Liver (tissue), 9 donors: ENCODE measurements around the gene ADK. TPM values are rescaled to one million over a fixed set of nuclear protein-coding genes. Genes with fewer than 3 reads are reported as not detected.

ENCODE experiments used
- DNase-seq: peaks from one replicate; pipeline ENCODE4 v3.0.0-alpha.2; 2017; ENCODE audit warnings: low spot score
- H3K27ac ChIP-seq, 2 donors: one replicate each; pipeline ENCODE4 v1.7.0; 2013; ENCODE audit warnings: inconsistent platforms in 2 of 2, low read length in 2 of 2, control low read depth in 1 of 2, low read depth in 1 of 2, mild to moderate bottlenecking in 1 of 2
- H3K27me3 ChIP-seq, 4 donors: one replicate each; pipeline versions ENCODE4 v1.6.1 to v1.7.0; 2013; ENCODE audit warnings: low read length in 3 of 4, inconsistent platforms in 1 of 4, mild to moderate bottlenecking in 1 of 4, moderate library complexity in 1 of 4; ENCODE audit not compliant: control insufficient read depth in 4 of 4, insufficient read depth in 4 of 4
- H3K36me3 ChIP-seq, 4 donors: one replicate each; pipeline versions ENCODE4 v1.6.1 to v1.7.0; 2013; ENCODE audit warnings: low read length in 3 of 4, mild to moderate bottlenecking in 3 of 4, low read depth in 1 of 4, moderate library complexity in 1 of 4; ENCODE audit not compliant: control insufficient read depth in 4 of 4, insufficient read depth in 3 of 4
- H3K4me1 ChIP-seq, 4 donors: one replicate each; pipeline versions ENCODE4 v1.6.1 to v1.7.0; 2013; ENCODE audit warnings: low read length in 3 of 4, mild to moderate bottlenecking in 3 of 4, moderate library complexity in 1 of 4; ENCODE audit not compliant: control insufficient read depth in 4 of 4, insufficient read depth in 4 of 4
- H3K4me3 ChIP-seq, 3 donors: one replicate each; pipeline versions ENCODE4 v1.6.1 to v1.7.0; 2013; ENCODE audit warnings: low read length in 3 of 3, control low read depth in 1 of 3, low read depth in 1 of 3, mild to moderate bottlenecking in 1 of 3
- H3K9ac ChIP-seq, 2 donors: one replicate each; pipeline ENCODE4 v1.7.0; 2013; ENCODE audit warnings: low read length in 2 of 2, mild to moderate bottlenecking in 2 of 2, moderate library complexity in 2 of 2, control low read depth in 1 of 2, low read depth in 1 of 2
- H3K9me3 ChIP-seq, 4 donors: one replicate each; pipeline versions ENCODE4 v1.6.1 to v1.7.0; 2013; ENCODE audit warnings: low read length in 3 of 4; ENCODE audit not compliant: control insufficient read depth in 4 of 4
- EGR1 ChIP-seq, 2 donors: IDR thresholded peaks; 2 replicates each; pipeline ENCODE4 v1.6.1; 2016 to 2018; ENCODE audit warnings: antibody characterized with exemption in 2 of 2, low read depth in 2 of 2
- FOXA1 ChIP-seq: IDR thresholded peaks from 2 replicates; pipeline ENCODE4 v1.6.1; 2016; ENCODE audit warnings: antibody characterized with exemption
- FOXA2 ChIP-seq: IDR thresholded peaks from 2 replicates; pipeline ENCODE4 v1.6.1; 2016; ENCODE audit warnings: antibody characterized with exemption
- GABPA ChIP-seq, 2 donors: IDR thresholded peaks in 1 of 2; conservative IDR thresholded peaks in 1 of 2; 2 replicates each; pipeline ENCODE4 v1.6.1; 2016; ENCODE audit warnings: antibody characterized with exemption in 2 of 2, mild to moderate bottlenecking in 1 of 2, moderate library complexity in 1 of 2
- HNF4A ChIP-seq, 2 donors: conservative IDR thresholded peaks; 2 replicates each; pipeline ENCODE4 v1.6.1; 2016; ENCODE audit warnings: antibody characterized with exemption in 2 of 2, mild to moderate bottlenecking in 2 of 2
- HNF4G ChIP-seq: IDR thresholded peaks from 2 replicates; pipeline ENCODE4 v1.6.1; 2016; ENCODE audit warnings: antibody characterized with exemption
- JUND ChIP-seq, 2 donors: IDR thresholded peaks; 2 replicates each; pipeline ENCODE4 v1.6.1; 2016; ENCODE audit warnings: antibody characterized with exemption in 2 of 2
- NR2F2 ChIP-seq: IDR thresholded peaks from 2 replicates; pipeline ENCODE4 v1.6.1; 2016; ENCODE audit warnings: antibody characterized with exemption
- RAD21 ChIP-seq, 2 donors: IDR thresholded peaks; 2 replicates each; pipeline ENCODE4 v1.6.1; 2016; ENCODE audit warnings: antibody characterized with exemption in 2 of 2, mild to moderate bottlenecking in 2 of 2
- RXRA ChIP-seq, 2 donors: IDR thresholded peaks; 2 replicates each; pipeline ENCODE4 v1.6.1; 2017 to 2018; ENCODE audit warnings: antibody characterized with exemption in 2 of 2, mild to moderate bottlenecking in 1 of 2
- SP1 ChIP-seq: IDR thresholded peaks from 2 replicates; pipeline ENCODE4 v1.6.1; 2018; ENCODE audit warnings: antibody characterized with exemption, mild to moderate bottlenecking
- TAF1 ChIP-seq: conservative IDR thresholded peaks from 2 replicates; pipeline ENCODE4 v1.6.1; 2016; ENCODE audit warnings: antibody characterized with exemption, mild to moderate bottlenecking
- YY1 ChIP-seq: IDR thresholded peaks from 2 replicates; pipeline ENCODE4 v1.6.1; 2016; ENCODE audit warnings: antibody characterized with exemption, mild to moderate bottlenecking
- WGBS: extraction: QIAGEN DNeasy Blood & Tissue Kit; methylation state at CpG from one replicate; pipeline ENCODE4 v1.1.7; 2013; 5-methylcytosine and 5-hydroxymethylcytosine counted together
- polyA plus RNA-seq, 2 donors: library from polyadenylated mRNA; stranded (reverse) in 1 of 2; unstranded in 1 of 2; fragments of 200-250 nt in 1 of 2; fragments of >200 nt in 1 of 2; fragmentation: Nextera tagmentation in 1 of 2; extraction: Ambion mirVana in 1 of 2; gene quantifications; one replicate each; pipeline versions ENCODE4 v1.2.1 to v1.2.3, GENCODE V29; 2013 to 2015
- total RNA-seq, 2 donors: library from RNA; depleted of rRNA; stranded (reverse); fragments of >200 nt; gene quantifications; one replicate each; pipeline ENCODE4 v1.2.3, GENCODE V29; 2014
- TF ChIP-seq, protein P1 (sequence below): IDR thresholded peaks from 2 replicates; pipeline ENCODE4 v1.6.1; 2016; ENCODE audit warnings: antibody characterized with exemption
- TF ChIP-seq, protein P2 (sequence below): IDR thresholded peaks from 2 replicates; pipeline ENCODE4 v1.6.1; 2016; ENCODE audit warnings: antibody characterized with exemption
- TF ChIP-seq, protein P3 (sequence below): IDR thresholded peaks from 2 replicates; pipeline ENCODE4 v1.6.1; 2016; ENCODE audit warnings: antibody characterized with exemption, mild to moderate bottlenecking
- TF ChIP-seq, protein P4 (sequence below): fragments of 150-350 bp; IDR thresholded peaks from 2 replicates; pipeline ENCODE4 v1.5.1; 2017; ENCODE audit warnings: improper control_type of control experiment, low read depth, low read length; ENCODE audit not compliant: missing input control
- TF ChIP-seq, protein P5 (sequence below): IDR thresholded peaks from 2 replicates; pipeline ENCODE4 v1.6.1; 2016; ENCODE audit warnings: antibody characterized with exemption
- donor health status: healthy.
- donor health status: healthy.
- donor health status: healthy.
- donor health status: healthy.
- donor health status: healthy.

ADK gene
- total and polyA plus RNA-seq, 4 donors, result 18.0 to 110 (median 65.5) TPM

DNA sequence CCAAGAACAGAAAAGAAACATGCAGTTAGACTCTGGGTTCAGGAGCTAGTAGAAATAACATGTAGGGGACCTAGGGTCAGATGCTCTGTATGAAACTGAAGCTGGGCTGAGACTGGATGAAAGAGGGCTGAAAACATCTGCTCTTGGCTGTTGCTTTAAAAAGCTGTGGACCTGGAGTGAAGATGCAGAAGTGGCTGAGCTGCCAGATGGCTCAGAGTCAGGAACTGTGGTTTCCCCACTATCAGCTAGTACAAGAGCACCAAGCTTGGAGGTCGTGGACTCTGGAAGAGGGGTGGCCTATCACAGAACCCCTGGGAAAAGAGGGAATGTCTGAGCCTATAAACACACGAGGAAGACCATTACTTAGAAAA is 5.9 kb downstream of the ADK start:
- Histone ChIP-seq H3K4me1 (peaks cover 2 to 21% (median 17%) of the 10 kb centered on the region in 4 donors), H3K9me3 (no peaks in the 10 kb centered on the region), H3K36me3 (no peaks in the 10 kb centered on the region), H3K27ac (no peak overlapping the region), H3K27me3 (no peaks in the 10 kb centered on the region), H3K9ac (no peak overlapping the region), H3K4me3 (no peak overlapping the region)
- no peak for TF ChIP-seq HNF4A (conservative IDR thresholded peaks at IDR 0.05)
- no peak for TF ChIP-seq FOXA2
- TF ChIP-seq, protein P1, sequence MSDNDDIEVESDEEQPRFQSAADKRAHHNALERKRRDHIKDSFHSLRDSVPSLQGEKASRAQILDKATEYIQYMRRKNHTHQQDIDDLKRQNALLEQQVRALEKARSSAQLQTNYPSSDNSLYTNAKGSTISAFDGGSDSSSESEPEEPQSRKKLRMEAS, result no peak
- no peak for TF ChIP-seq JUND (IDR thresholded peaks at IDR 0.05)
- TF ChIP-seq RAD21 (IDR thresholded peaks at IDR 0.05), result peak in 1 of 2 donors; percentile 5
- no peak for DNase-seq
- WGBS, result 27% methylated on average over 2 of the region's 2 CpGs

DNA sequence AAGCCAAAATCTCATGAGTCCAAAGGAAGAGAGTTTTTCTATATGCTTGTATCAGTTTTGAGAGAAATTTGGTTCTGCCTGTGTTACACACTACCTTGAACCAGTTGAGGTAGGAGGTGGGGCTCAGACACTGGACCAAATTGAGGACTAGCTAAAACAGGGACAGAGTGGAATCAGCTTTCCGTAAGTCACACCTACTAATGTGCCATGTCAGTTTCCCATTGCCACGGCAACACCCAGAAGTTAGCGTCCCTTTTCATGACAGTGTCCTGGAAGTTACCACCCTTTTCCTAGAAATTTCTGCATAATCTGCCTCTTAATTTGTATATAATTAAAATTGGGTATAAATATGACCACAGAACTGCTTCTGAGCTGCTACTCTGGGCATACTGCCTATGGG is 9.0 kb downstream of the ADK start:
- Histone ChIP-seq H3K9me3 (no peaks in the 10 kb centered on the region), H3K27ac (no peak overlapping the region), H3K27me3 (no peaks in the 10 kb centered on the region), H3K4me1 (peaks cover 2 to 8% (median 5%) of the 10 kb centered on the region in 4 donors), H3K9ac (no peak overlapping the region), H3K36me3 (no peaks in the 10 kb centered on the region), H3K4me3 (no peak overlapping the region)
- TF ChIP-seq FOXA2, result no peak
- no peak for TF ChIP-seq EGR1 (IDR thresholded peaks at IDR 0.05; ENCODE audit: low read depth in 2 of 2)
- no peak for TF ChIP-seq RAD21 (IDR thresholded peaks at IDR 0.05)
- no peak for TF ChIP-seq YY1
- WGBS, result 98% methylated on average over 3 of the region's 3 CpGs
- no peak for DNase-seq

DNA sequence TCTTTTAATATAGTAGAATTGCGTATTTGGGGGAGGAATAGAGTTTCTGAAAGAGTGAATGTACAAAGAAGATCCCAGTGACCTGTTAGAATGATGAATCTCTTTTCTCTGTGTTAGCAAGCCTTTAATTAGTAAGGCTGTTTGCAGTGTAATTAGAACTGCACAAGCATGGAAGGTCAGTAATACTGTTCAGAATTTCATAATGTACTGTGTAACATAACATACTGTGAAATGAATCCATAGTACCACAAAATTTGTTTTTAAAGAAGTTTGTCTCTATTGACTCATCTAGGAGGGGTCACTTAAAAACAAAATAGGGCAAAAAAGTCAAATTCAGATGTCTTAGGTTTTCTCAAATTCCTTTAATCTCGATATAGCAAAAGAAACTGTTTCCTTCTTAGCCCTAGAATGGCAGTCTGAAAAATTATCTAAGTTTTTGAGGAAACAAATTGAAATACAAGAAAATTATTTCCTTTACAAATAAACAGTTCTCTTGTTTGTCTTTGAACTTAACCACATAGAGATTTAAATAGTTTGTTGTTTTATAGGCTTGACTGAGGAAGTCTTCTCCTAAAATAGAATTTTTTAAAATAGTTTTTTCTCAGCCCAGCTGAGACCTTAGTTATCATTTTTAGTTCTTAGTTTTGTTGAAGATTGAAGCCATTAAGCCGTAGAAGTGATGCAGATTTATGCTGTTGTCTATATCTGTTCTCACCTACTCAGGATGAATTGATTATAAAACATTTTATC is 12.5 kb downstream of the ADK start:
- 81% methylated on average over 3 of the region's 3 CpGs for WGBS
- H3K27ac ChIP-seq, result no peak overlapping the region

More for the DNA sequence above, 12.5 kb downstream of the ADK start:
- no peaks in the 10 kb centered on the region for H3K36me3 ChIP-seq
- no peaks in the 10 kb centered on the region for H3K9me3 ChIP-seq
- no peak overlapping the region for H3K9ac ChIP-seq
- DNase-seq, result no peak
- H3K27me3 ChIP-seq, result no peaks in the 10 kb centered on the region
- H3K4me3 ChIP-seq, result no peak overlapping the region
- TF ChIP-seq TAF1 (no peak), JUND (IDR thresholded peaks at IDR 0.05) (no peak), FOXA1 (no peak), HNF4A (conservative IDR thresholded peaks at IDR 0.05) (no peak), RAD21 (IDR thresholded peaks at IDR 0.05) (no peak), HNF4G (no peak), NR2F2 (no peak), SP1 (no peak), EGR1 (IDR thresholded peaks at IDR 0.05; ENCODE audit: low read depth in 2 of 2) (no peak), YY1 (no peak), FOXA2 (no peak), RXRA (IDR thresholded peaks at IDR 0.05) (no peak), GABPA (IDR thresholded peaks at IDR 0.05 in 1 of 2, conservative IDR thresholded peaks at IDR 0.05 in 1 of 2) (no peak)
- TF ChIP-seq, protein P2, sequence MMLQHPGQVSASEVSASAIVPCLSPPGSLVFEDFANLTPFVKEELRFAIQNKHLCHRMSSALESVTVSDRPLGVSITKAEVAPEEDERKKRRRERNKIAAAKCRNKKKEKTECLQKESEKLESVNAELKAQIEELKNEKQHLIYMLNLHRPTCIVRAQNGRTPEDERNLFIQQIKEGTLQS, result no peak
- TF ChIP-seq, protein P1, result no peak
- TF ChIP-seq, protein P3, sequence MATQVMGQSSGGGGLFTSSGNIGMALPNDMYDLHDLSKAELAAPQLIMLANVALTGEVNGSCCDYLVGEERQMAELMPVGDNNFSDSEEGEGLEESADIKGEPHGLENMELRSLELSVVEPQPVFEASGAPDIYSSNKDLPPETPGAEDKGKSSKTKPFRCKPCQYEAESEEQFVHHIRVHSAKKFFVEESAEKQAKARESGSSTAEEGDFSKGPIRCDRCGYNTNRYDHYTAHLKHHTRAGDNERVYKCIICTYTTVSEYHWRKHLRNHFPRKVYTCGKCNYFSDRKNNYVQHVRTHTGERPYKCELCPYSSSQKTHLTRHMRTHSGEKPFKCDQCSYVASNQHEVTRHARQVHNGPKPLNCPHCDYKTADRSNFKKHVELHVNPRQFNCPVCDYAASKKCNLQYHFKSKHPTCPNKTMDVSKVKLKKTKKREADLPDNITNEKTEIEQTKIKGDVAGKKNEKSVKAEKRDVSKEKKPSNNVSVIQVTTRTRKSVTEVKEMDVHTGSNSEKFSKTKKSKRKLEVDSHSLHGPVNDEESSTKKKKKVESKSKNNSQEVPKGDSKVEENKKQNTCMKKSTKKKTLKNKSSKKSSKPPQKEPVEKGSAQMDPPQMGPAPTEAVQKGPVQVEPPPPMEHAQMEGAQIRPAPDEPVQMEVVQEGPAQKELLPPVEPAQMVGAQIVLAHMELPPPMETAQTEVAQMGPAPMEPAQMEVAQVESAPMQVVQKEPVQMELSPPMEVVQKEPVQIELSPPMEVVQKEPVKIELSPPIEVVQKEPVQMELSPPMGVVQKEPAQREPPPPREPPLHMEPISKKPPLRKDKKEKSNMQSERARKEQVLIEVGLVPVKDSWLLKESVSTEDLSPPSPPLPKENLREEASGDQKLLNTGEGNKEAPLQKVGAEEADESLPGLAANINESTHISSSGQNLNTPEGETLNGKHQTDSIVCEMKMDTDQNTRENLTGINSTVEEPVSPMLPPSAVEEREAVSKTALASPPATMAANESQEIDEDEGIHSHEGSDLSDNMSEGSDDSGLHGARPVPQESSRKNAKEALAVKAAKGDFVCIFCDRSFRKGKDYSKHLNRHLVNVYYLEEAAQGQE, result no peak
- TF ChIP-seq, protein P4, sequence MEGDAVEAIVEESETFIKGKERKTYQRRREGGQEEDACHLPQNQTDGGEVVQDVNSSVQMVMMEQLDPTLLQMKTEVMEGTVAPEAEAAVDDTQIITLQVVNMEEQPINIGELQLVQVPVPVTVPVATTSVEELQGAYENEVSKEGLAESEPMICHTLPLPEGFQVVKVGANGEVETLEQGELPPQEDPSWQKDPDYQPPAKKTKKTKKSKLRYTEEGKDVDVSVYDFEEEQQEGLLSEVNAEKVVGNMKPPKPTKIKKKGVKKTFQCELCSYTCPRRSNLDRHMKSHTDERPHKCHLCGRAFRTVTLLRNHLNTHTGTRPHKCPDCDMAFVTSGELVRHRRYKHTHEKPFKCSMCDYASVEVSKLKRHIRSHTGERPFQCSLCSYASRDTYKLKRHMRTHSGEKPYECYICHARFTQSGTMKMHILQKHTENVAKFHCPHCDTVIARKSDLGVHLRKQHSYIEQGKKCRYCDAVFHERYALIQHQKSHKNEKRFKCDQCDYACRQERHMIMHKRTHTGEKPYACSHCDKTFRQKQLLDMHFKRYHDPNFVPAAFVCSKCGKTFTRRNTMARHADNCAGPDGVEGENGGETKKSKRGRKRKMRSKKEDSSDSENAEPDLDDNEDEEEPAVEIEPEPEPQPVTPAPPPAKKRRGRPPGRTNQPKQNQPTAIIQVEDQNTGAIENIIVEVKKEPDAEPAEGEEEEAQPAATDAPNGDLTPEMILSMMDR, result no peak
- TF ChIP-seq, protein P5, sequence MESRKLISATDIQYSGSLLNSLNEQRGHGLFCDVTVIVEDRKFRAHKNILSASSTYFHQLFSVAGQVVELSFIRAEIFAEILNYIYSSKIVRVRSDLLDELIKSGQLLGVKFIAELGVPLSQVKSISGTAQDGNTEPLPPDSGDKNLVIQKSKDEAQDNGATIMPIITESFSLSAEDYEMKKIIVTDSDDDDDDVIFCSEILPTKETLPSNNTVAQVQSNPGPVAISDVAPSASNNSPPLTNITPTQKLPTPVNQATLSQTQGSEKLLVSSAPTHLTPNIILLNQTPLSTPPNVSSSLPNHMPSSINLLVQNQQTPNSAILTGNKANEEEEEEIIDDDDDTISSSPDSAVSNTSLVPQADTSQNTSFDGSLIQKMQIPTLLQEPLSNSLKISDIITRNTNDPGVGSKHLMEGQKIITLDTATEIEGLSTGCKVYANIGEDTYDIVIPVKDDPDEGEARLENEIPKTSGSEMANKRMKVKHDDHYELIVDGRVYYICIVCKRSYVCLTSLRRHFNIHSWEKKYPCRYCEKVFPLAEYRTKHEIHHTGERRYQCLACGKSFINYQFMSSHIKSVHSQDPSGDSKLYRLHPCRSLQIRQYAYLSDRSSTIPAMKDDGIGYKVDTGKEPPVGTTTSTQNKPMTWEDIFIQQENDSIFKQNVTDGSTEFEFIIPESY, result no peak
- no peaks in the 10 kb centered on the region for H3K4me1 ChIP-seq
